OCI-LY7 (cell line): ENCODE data around the gene SV2B. TPM values are rescaled to one million over a fixed set of nuclear protein-coding genes. Genes with fewer than 3 reads are reported as not detected.

Source experiments
- BruUV-seq: library from RNA; stranded (reverse); fragments of 400-500 nt; replicated peaks from 2 replicates; lab custom pipeline; 2021; lab: Mats Ljungman, UMichigan
- CTCF ChIA-PET: fragments of 300-600 bp; sonication (Branson Sonifier 250); formaldehyde crosslinking; loops from one replicate; lab custom pipeline; 2022; ENCODE audit warnings: antibody characterized with exemption; ENCODE audit not compliant: unreplicated experiment; lab: Charles Lee
- POLR2A ChIA-PET: fragments of 300-600 bp; sonication (Branson Sonifier 250); formaldehyde crosslinking; loops from one replicate; lab custom pipeline; 2022; ENCODE audit warnings: antibody characterized with exemption; lab: Charles Lee
- DNase-seq: peaks from one replicate; pipeline ENCODE4 v3.0.0-alpha.2; 2015; ENCODE audit warnings: low spot score
- H2AFZ ChIP-seq: fragments of 200-600 bp; sonication (generic), shearing (Covaris generic); 2 replicates; pipeline ENCODE4 v1.6.1; 2014; ENCODE audit warnings: mild to moderate bottlenecking, antibody characterized with exemption, low read length, moderate library complexity
- H3K27ac ChIP-seq: fragments of 200-600 bp; sonication (generic); 2 replicates; pipeline ENCODE4 v1.5.1; 2014; ENCODE audit warnings: mixed run types, low read depth, mild to moderate bottlenecking, moderate library complexity, low read length, inconsistent platforms; ENCODE audit not compliant: poor library complexity, severe bottlenecking
- H3K36me3 ChIP-seq: fragments of 200-600 bp; sonication (generic); 2 replicates; pipeline ENCODE4 v1.6.1; 2014; ENCODE audit warnings: mild to moderate bottlenecking, antibody characterized with exemption, low read length, moderate library complexity, mixed read lengths; ENCODE audit not compliant: insufficient read depth
- H3K4me1 ChIP-seq: fragments of 200-600 bp; sonication (generic); 2 replicates; pipeline ENCODE4 v1.5.1; 2014; ENCODE audit warnings: mild to moderate bottlenecking, low read length; ENCODE audit not compliant: insufficient read depth, poor library complexity, severe bottlenecking
- H3K4me2 ChIP-seq: fragments of 200-600 bp; sonication (generic); 2 replicates; pipeline ENCODE4 v1.6.1; 2014; ENCODE audit warnings: mild to moderate bottlenecking, low read length
- H3K4me3 ChIP-seq: fragments of 200-600 bp; sonication (generic); 2 replicates; pipeline ENCODE4 v1.5.1; 2014; ENCODE audit warnings: mild to moderate bottlenecking, low read depth, low read length; ENCODE audit not compliant: poor library complexity, severe bottlenecking
- H3K79me2 ChIP-seq: fragments of 200-600 bp; sonication (generic); 2 replicates; pipeline ENCODE4 v1.6.1; 2016; ENCODE audit warnings: low read depth, mild to moderate bottlenecking, low read length, moderate library complexity, mixed read lengths; ENCODE audit not compliant: insufficient read depth
- H3K9me2 ChIP-seq: fragments of 200-600 bp; sonication (generic); 2 replicates; pipeline ENCODE4 v1.6.1; 2016; ENCODE audit warnings: mild to moderate bottlenecking, low read length, mixed read lengths; ENCODE audit not compliant: insufficient read depth
- H3K9me3 ChIP-seq: fragments of 200-600 bp; sonication (generic); 2 replicates; pipeline ENCODE4 v1.6.1; 2014; ENCODE audit warnings: mild to moderate bottlenecking, mixed run types, low read length, mixed read lengths
- H4K20me1 ChIP-seq: fragments of 200-600 bp; sonication (generic); 2 replicates; pipeline ENCODE4 v1.6.1; 2014; ENCODE audit warnings: mild to moderate bottlenecking, antibody characterized with exemption, low read length, moderate library complexity, mixed read lengths; ENCODE audit not compliant: insufficient read depth
- CTCF ChIP-seq: fragments of 200-600 bp; sonication (generic); conservative IDR thresholded peaks from 2 replicates; pipeline ENCODE4 v1.5.1; 2014; ENCODE audit warnings: mild to moderate bottlenecking, antibody characterized with exemption, low read length, moderate library complexity, mixed read lengths
- EZH2phosphoT487 ChIP-seq: fragments of 200-600 bp; sonication (generic); IDR thresholded peaks from 2 replicates; pipeline ENCODE4 v1.6.1; 2018; ENCODE audit warnings: low read depth, borderline replicate concordance, mild to moderate bottlenecking, mixed run types, antibody characterized with exemption, low read length, moderate library complexity, mixed read lengths
- intact Hi-C: fragments of 100-400 bp; cut with micrococcal nuclease; formaldehyde crosslinking; loops from one replicate; pipeline ENCODE4 v1.10.0; 2022; ENCODE audit not compliant: unreplicated experiment
- total RNA-seq, 2 experiments: library from RNA; depleted of rRNA in 1 of 2; stranded (reverse); fragments of >200 nt in 1 of 2; shearing (Covaris generic) in 1 of 2; gene quantifications; 2 replicates each; pipeline ENCODE4 v1.2.3, GENCODE V29; 2014 to 2022

The SV2B gene
- total RNA-seq, 2 experiments from 2014 or later = 0.15 TPM; not detected in 1

- Histone ChIP-seq H3K4me2 (no peak overlapping the region), H3K4me1 (no peaks in the 10 kb centered on the region), H3K79me2 (no peaks in the 10 kb centered on the region), H2AFZ (no peak overlapping the region), H3K9me3 (no peaks in the 10 kb centered on the region), H3K27ac (no peak overlapping the region), H3K36me3 (no peaks in the 10 kb centered on the region), H3K9me2 (no peaks in the 10 kb centered on the region), H3K4me3 (no peak overlapping the region), H4K20me1 (no peaks in the 10 kb centered on the region)
- peak; percentile 35 for DNase-seq
- ChIA-PET CTCF (no interaction called here), POLR2A (no interaction called here)
- no TSS peak for BruUV-seq
- intact Hi-C loops = no loop called here
- peak; percentile 81 for TF ChIP-seq CTCF
- no peak for TF ChIP-seq EZH2phosphoT487
Observed at GRCh38 chr15:91142106-91142744, 42.2 kb downstream of the SV2B start.

- Histone ChIP-seq H3K4me2 (no peak overlapping the region), H2AFZ (no peak overlapping the region), H3K79me2 (no peaks in the 10 kb centered on the region), H4K20me1 (no peaks in the 10 kb centered on the region), H3K4me3 (no peak overlapping the region), H3K27ac (no peak overlapping the region), H3K36me3 (no peaks in the 10 kb centered on the region), H3K9me3 (no peaks in the 10 kb centered on the region), H3K4me1 (no peaks in the 10 kb centered on the region), H3K9me2 (no peaks in the 10 kb centered on the region)
- intact Hi-C loops = no loop called here
- POLR2A ChIA-PET = no interaction called here
- DNase-seq = no peak
- CTCF ChIA-PET = no interaction called here
- no TSS peak for BruUV-seq
- TF ChIP-seq CTCF = no peak
- no peak for TF ChIP-seq EZH2phosphoT487
Observed at GRCh38 chr15:91142946-91143345, 42.9 kb downstream of the SV2B start.

- no TSS peak for BruUV-seq
- H3K9me3 ChIP-seq = no peaks in the 10 kb centered on the region
- no peak overlapping the region for H3K4me3 ChIP-seq
- H3K4me2 ChIP-seq = no peak overlapping the region
- H3K79me2 ChIP-seq = no peaks in the 10 kb centered on the region
- no peak overlapping the region for H2AFZ ChIP-seq
- DNase-seq = no peak
- intact Hi-C loops = no loop called here
- no peaks in the 10 kb centered on the region for H3K36me3 ChIP-seq
- H3K4me1 ChIP-seq = no peaks in the 10 kb centered on the region
- ChIA-PET POLR2A (no interaction called here), CTCF (no interaction called here)
- TF ChIP-seq EZH2phosphoT487 (no peak), CTCF (no peak)
- H4K20me1 ChIP-seq = no peaks in the 10 kb centered on the region
- no peak overlapping the region for H3K27ac ChIP-seq
- H3K9me2 ChIP-seq = no peaks in the 10 kb centered on the region
Observed at GRCh38 chr15:91146728-91147127, 46.7 kb downstream of the SV2B start.
